ENCODE results near the gene C2CD2.
A peak's percentile ranks its signal among the peaks of the same experiment; 100 is the strongest.

C2CD2 gene

DNA sequence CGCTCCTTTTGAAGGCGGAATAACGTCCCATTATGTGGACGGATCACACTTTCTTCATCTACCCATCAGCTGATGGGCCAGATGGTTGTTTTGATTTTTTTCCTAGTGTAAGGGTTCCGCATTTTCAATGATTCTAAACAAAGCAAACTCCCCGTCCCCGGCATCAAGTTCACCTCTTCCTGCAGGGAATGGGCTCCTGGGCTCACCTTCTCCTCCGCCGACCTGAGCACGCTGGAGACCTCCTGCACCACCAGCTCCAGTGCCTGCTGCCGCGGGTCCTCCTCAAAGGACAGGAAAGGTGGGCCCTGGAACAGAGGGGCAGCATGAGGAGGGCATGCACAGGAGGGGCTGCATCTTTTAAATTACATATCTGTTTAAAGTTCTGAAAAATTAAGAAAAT lies 11.9 kb downstream of the C2CD2 start:
- H3K4me3 ChIP-seq (ENCODE audit: low read depth, low read length) = no peak overlapping the region

DNA sequence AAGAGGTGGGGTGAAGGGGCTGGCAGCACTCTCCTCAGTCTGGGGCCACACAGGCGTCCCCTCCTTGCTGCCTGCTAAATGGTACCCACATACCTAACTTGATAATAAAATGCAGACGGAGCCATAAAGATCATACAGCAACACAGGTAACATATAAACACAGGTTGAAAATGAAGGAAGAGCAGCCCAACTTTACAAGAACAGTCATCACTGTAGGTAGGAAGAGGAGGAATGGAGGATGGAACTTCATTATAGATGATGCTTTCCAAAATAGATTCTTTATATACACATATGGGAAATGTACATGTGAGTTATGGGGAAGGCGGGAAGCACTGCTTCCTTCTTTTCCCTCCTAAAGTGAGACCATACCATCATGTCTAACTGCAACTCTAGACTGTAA lies 13.4 kb downstream of the C2CD2 start:
- no peak overlapping the region for H3K4me3 ChIP-seq (ENCODE audit: low read depth, low read length)

More for the DNA sequence above, 11.9 kb downstream of the C2CD2 start:
- no peak for DNase-seq (ENCODE audit: low read depth)

DNA sequence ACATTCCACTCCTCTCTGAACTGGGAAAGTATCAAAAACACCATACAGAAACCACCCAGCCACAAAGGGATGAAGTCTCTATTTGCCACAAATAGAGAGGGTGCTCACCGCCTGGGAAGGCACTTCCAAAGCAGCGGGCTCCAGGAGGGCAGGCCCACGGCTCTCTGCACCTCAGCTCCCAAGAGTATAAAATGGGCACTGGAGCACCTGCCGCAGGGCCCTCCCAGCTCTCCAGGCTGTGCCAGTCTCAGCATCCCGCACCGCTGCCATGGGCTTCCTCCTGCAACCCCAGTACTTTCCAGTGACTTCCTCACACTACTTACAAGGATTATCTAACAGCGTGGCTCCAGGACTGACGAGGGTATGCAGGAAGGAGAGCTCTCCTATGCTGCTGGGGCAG lies 14.4 kb downstream of the C2CD2 start:
- no peak for DNase-seq (ENCODE audit: low read depth)
- no peak overlapping the region for H3K4me3 ChIP-seq (ENCODE audit: low read depth, low read length)

More for the DNA sequence above, 13.4 kb downstream of the C2CD2 start:
- DNase-seq (ENCODE audit: low read depth) = no peak

DNA sequence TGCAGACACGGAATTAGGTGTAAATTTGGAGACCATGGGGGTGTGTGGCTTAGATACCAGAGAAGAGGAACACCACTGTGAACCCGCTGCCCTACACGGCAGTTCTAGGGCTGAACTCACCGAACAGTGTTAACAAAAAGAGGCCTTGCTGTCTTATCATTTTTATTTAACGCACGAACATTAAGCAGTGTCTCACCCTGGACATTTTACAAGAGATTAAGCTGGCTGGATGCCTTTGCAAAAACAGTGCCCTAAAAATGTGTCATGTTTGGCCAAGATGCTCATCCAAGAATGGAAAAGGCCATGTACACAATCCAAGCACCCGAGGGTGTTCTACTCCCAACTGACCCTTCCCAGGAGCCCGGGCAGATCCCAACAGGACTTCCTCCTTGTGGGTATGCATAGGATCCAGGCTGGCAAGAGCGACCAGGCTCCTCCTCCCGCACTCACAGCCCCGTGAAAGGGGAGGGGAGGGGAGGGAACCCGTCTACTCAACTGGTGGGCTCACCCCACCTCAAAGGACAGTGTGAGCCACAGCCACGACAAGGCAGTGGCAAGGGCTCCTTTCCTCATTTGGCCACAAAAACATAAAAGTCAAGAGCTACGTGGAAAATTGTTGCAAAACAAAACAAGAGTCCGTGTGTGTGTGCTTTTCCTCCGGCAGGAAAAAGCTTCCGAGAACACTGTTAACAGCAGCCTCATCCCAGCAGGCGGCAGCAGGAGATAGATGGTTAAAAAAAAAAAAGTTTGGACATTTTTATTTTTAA lies 20.3 kb downstream of the C2CD2 start:
- H3K4me3 ChIP-seq (ENCODE audit: low read depth, low read length) = no peak overlapping the region
- DNase-seq (ENCODE audit: low read depth) = no peak

DNA sequence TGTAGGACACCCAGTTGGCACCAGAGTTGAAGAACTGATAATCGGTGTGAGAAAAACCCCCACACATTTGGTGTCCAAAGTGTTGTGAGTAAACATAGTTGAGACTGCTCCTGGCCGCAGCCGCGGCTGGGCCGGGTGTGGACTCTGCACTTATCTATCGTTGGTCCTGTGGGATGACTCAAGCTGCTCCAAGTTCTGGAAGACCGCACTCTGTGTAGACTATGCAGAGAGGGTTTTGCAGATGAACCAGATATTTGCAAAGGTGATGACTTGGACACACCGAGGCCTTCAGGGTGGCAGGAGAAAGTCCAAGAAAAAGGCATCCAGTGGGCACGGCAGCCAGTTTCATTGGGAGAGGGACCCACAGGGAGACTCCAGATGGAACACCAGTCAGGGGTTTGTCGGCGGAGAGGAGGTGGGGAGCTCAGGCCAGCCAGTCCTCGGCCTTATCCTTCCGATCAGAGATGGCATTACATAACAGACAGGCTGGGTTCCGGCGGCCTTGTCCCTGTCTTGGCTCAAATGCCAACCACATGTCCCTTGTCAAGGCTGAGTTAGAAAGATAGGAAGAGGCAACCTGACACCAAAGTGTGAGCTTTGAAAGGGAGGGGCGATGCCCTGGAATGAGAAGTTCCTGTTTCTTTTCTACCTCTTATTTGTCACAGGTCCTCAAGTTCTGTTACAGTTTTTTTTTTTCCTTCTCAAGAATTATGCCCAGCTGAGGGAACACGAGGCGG lies 21.1 kb downstream of the C2CD2 start:
- no peak for DNase-seq (ENCODE audit: low read depth)
- no peak overlapping the region for H3K4me3 ChIP-seq (ENCODE audit: low read depth, low read length)

DNA sequence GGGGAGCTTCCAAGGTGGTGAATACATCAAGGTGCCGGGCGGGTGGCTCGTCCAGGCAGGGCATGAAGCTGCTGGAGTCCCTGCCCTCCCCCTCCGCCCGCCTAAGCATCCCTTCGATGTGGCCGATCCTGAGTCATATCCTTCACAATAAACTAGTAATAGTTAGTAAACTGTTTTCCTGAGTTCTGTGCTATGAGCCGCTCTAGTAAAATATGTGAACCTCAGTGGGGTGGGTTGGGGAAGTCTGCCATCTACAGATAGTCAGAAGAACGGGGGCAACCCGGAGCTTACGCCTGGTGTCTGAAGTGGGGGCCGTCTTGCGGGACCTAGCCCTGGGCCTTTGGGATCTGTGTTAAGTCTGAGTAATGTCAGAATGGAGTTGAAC lies 21.6 kb downstream of the C2CD2 start:
- no peak overlapping the region for H3K4me3 ChIP-seq (ENCODE audit: low read depth, low read length)
- peak; percentile 59 for DNase-seq (ENCODE audit: low read depth)

DNA sequence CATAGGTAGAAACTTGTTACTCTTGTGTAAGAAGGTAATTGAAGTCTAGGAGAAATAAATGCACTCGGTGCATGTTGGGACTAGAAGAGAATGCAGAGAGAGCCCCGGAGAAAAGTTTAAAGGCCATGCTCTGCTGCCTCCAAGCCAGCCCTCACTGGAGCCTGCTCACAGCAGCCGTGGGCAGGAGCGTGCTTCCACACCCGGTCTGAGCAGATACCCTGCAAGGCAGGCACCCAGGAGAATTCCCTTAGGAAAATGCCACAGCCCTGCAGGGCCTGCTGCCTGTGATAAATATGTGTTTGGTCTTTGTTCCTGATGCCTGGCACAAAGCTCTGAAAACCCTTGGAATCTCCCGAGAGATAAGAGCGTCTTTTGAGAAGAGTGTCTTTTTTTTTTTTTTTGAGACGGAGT lies 22.8 kb downstream of the C2CD2 start:
- DNase-seq (ENCODE audit: low read depth) = no peak
- no peak overlapping the region for H3K4me3 ChIP-seq (ENCODE audit: low read depth, low read length)

DNA sequence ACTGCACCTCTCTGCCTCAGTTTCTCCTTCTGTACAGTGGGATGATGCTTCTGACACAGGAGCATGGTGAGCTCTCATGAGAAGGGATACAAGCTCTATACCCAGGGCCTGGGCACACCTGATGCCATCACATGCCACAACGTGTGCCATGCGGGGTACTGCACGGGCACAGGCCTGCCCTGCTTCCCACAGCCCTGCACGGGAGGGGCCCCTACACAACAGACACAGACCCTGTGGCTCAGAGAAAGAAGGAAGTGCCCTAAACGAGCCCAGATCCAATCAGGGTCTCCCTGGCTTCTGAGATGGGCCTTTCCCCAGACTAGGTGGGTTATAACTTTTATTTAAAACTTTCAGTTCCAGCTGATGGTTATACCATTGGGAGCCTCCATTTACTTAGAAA lies 24.6 kb downstream of the C2CD2 start:
- no peak overlapping the region for H3K4me3 ChIP-seq (ENCODE audit: low read depth, low read length)
- no peak for DNase-seq (ENCODE audit: low read depth)

DNA sequence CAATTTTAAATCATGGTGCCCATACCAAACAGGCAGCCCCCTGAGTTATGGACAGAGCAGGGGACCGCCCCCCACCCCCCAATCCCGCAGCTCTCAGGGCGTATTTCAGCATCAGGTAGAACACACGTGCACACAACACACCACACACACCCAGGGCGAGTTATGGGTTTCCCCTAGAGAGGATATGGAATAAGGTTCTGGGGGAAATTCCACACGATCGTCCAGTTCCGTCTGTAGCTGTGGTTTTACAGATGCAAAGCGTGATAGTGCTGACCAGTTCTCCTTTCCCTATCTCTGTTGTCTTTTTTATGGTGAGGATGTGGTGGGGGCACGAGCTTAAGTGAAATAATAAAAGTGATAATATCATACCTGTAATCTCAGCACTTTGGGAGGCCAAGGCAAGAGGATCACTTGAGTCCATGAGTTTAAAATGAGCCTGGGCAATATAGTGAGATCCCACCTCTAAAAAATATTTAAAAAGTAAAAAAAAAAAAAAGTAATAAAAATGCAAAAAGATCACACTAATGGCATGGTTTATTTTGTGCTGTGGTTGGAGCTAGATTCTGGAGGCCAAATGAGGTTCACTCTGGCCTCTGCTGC lies 25.1 kb downstream of the C2CD2 start:
- DNase-seq (ENCODE audit: low read depth) = no peak
- no peak overlapping the region for H3K4me3 ChIP-seq (ENCODE audit: low read depth, low read length)

DNA sequence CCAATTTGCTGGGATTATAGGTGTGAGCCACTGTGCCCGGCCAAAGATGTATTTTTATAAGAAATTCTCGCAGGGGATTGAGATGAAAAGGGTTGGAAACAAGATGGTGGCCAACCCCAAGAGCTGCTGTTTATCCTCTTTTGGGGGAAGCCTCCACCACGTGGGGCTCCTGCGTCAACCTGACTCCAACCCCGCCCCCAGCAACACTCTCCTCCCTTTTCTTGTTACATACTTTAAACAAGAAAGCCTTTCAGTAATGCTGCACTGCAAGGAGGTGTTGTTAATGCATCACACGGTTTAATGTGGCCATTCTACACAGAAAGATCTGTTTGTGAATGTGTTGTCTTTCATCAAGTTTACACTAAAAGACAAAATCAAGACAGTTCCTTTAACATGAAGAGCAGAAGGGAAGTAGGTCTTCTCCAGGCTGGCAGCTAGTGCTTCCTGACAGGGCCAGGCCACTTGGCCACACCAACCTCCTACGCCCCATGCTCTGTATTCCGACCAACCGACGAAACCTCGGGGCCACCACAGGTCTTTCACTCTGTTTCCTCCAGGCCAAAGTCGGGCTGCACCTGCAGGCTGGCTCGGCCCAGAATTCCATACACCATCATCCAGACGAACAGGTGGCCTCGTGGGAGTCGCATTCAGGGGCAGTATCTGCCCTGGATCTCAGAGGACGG lies 25.9 kb downstream of the C2CD2 start:
- no peak for DNase-seq (ENCODE audit: low read depth)
- H3K4me3 ChIP-seq (ENCODE audit: low read depth, low read length) = no peak overlapping the region

DNA sequence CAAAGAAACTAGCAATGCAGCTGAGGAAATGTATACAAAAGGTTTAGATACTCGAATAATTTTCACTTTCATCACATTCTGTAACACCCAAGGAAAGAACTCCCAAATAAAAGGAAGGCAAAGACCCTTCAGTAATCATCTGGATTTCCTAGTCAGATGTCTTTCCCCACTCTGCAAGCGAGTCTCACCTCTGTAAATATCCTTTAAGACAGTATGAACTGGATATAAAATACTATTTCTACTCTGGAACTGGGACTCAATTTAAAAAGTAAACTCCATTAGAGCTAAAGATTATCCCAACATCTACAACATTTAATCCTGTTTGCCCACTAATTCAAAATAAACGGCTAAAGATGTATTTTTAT lies 27.0 kb downstream of the C2CD2 start:
- H3K4me3 ChIP-seq (ENCODE audit: low read depth, low read length) = peak overlapping the region; percentile 25
- DNase-seq (ENCODE audit: low read depth) = no peak

DNA sequence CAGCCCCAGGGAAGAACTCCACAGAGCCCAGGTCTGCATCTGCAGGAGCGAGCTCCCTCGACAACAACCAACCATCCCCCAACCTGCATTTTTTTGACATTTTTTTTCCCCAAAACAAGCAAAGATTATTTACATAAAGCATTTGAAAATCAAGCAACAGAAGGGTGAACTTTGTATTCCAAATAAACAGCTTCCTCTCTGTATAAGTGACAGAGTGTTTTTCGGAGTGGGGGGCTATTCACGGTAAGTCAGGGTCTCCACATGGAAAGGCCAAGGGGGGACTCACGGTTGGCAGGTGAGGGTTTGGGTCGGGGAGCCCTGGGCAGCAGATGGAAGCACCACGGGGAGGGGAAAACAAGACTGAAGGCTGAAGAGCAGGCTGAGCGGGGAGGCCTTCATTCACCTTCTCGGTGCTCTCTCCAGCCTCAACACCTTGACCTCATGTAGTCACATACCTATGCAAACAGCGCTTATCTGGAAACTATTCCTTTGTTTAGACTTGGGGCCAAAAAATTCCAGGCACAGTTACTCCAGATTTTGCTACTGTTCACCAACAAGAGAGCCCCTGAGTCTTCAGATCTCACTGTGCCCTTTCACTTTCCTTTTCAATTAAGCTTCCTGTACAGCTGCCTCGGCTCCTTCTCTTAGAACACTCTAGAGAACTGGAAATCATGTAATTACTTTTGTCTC lies 27.6 kb downstream of the C2CD2 start:
- DNase-seq (ENCODE audit: low read depth) = no peak

DNA sequence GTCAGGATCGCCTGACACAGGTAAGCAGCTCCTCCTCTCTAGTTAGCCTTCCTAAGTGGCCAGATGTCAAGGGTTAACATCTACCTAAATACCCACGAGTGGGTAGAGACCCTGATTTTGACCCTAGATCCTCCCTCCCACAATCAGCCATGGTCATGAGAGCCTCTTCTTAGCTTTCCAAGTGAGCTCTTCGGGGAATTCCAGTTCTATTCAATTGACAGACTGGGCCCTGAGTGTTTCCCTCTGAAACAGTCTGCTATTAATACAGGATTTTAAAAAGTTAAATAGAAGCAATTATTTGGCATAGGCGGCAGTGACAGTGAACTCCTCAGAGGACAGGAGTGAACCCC lies 28.1 kb downstream of the C2CD2 start:
- no peak for DNase-seq (ENCODE audit: low read depth)
- H3K4me3 ChIP-seq (ENCODE audit: low read depth, low read length) = no peak overlapping the region

More for the DNA sequence above, 27.6 kb downstream of the C2CD2 start:
- H3K4me3 ChIP-seq (ENCODE audit: low read depth, low read length) = peak overlapping the region; percentile 25

DNA sequence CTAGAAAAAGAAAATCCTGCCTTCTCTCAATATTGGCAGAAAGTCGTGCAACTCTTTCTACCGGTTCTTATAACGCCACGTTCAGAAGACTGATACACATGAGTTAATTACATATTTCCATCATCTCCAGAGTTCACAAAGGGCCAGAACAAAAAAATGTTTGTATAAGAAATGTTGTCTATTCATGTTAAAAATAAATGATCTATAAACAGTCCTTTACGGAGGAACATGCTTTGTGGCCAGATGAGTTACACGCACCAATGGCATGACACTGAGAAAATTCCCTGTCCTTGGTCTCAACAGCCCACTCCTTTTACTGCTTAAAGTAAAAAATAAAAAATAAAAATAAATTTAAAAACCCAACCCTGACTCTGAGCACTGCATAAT lies 29.5 kb downstream of the C2CD2 start:
- H3K4me3 ChIP-seq (ENCODE audit: low read depth, low read length) = no peak overlapping the region
- no peak for DNase-seq (ENCODE audit: low read depth)

DNA sequence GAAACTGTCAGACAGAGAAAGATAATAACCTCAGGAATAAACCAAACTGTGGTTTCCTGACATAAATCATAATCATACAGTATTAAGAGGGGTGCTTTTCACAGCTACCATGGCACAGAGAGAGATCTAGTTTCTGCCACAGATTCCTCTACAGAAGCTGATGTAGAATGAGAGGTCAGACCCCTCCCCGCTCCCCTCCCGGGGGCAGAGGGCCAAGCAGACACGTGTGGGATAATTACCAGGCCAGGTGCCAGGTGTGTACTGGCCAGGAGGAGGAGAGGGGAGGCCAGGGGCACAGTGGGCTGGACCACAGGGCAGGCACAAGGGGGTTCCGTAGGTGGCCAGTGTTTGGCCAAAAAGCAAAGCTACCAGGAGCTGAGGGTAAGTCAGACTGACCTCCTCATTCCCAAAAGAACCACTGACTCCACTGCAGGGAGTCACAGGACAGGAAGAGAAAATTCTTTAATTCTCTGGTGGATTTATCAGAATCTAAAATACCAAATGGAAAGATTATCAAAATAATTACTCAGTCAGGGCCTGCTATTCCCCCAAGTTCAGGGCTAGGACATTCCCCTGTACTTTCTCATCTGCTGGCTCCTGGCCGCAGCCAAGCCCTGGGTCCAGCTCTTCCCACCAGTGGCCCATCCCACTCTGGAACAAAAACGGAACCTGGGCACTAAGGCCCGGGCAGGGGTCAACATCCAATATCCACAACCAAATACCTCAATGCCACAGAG lies 30.0 kb downstream of the C2CD2 start:
- no peak overlapping the region for H3K4me3 ChIP-seq (ENCODE audit: low read depth, low read length)
- peak; percentile 67 for DNase-seq (ENCODE audit: low read depth)

DNA sequence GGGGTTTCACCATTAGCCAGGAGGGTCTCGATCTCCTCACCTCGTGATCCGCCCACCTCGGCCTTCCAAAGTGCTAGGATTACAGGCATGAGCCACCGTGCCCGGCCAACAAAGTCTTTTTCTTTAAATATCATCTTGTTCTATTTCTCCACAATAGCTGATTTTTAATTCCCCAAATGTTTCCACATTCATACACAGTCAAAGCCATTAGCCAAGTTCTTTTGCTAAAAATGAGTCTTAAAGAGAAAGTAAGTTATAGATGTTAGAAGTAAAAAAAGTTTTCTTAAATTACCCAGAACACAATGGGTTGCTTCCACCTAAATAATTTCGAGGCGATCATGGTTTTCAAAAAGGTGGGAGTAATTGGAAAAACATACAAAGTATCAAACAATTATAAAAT lies 30.6 kb downstream of the C2CD2 start:
- no peak overlapping the region for H3K4me3 ChIP-seq (ENCODE audit: low read depth, low read length)
- DNase-seq (ENCODE audit: low read depth) = no peak

DNA sequence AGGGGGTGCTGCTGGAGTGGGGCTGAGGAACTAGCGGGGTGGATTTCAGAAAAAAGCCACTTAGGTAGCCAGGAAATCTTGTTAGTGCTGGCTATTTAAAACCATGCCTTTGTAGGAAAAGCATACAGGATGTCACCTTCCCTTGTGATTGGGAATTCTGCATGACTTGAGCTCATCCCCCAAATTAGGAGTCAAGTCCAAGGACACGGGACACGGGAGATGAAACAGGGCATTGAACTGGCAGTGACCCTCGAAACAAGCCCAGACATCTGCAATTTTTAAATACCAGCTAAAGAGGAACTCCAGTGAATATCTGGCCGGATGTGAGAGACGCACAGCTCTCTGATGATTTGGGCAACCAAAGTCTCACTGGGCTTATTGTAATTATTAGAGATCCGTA lies 32.8 kb downstream of the C2CD2 start:
- DNase-seq (ENCODE audit: low read depth) = no peak

DNA sequence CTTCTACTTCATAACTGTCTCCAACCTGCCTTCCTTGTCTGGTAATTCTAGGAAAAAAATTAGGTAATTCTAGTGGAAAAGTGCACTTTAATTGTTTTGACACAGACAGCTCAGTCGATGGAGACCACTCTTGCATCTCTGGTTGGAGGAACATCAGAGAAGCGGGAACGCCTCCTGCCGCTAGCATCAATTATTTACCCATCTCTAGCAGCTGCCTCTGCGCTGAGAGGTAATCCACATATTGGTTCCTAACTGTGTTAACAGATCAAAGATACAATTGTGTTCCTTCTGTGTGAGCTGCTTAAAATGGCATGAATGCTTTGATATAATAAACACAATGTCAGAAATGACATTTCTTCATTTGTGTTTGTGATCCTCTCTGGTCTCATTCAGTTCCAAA lies 33.3 kb downstream of the C2CD2 start:
- no peak for DNase-seq (ENCODE audit: low read depth)
- H3K4me3 ChIP-seq (ENCODE audit: low read depth, low read length) = no peak overlapping the region

More for the DNA sequence above, 32.8 kb downstream of the C2CD2 start:
- H3K4me3 ChIP-seq (ENCODE audit: low read depth, low read length) = no peak overlapping the region
